Stimulated activated naive B cell treated with anti-CD40 and anti-IgM and Interleukin-4, amounts not matched to agents 10 μg/mL and 1 μg/mL and 100 μg/mL, for 72 hours (primary cell): ENCODE results near the gene NSFL1C.
"Not testable (repeated sequence)": the region's sequence is repeated elsewhere in the genome, so short reads cannot be mapped to it uniquely, and the experiment has no call there.

Experiments used
- ATAC-seq, 2 donors: fragments of 150-1000 bp; cut with Tn5 transposase; replicated peaks; 2 replicates each; pipeline ENCODE4 v1.10.0; 2021; ENCODE audit warnings: moderate library complexity in 1 of 2
- DNase-seq: peaks from one replicate; pipeline ENCODE4 v3.0.0; 2021
- H3K27ac Mint-ChIP-seq: one replicate; pipeline ENCODE4 v1.8.0; 2022; ENCODE audit warnings: mild to moderate bottlenecking, mixed read lengths
- H3K27me3 Mint-ChIP-seq, 2 donors: one replicate each; pipeline ENCODE4 v1.8.0; 2022; ENCODE audit warnings: mixed read lengths in 2 of 2
- H3K36me3 Mint-ChIP-seq, 2 donors: one replicate each; pipeline ENCODE4 v1.8.0; 2022; ENCODE audit warnings: mixed read lengths in 2 of 2, mild to moderate bottlenecking in 1 of 2
- H3K4me1 Mint-ChIP-seq, 2 donors: one replicate each; pipeline ENCODE4 v1.8.0; 2022; ENCODE audit warnings: mixed read lengths in 2 of 2, mild to moderate bottlenecking in 1 of 2
- H3K4me3 Mint-ChIP-seq, 2 donors: one replicate each; pipeline ENCODE4 v1.8.0; 2022; ENCODE audit warnings: mild to moderate bottlenecking in 2 of 2, mixed read lengths in 2 of 2, moderate library complexity in 1 of 2
- H3K9me3 Mint-ChIP-seq, 2 donors: one replicate each; pipeline ENCODE4 v1.8.0; 2022; ENCODE audit warnings: mixed read lengths in 2 of 2, mild to moderate bottlenecking in 1 of 2

The NSFL1C gene

DNA sequence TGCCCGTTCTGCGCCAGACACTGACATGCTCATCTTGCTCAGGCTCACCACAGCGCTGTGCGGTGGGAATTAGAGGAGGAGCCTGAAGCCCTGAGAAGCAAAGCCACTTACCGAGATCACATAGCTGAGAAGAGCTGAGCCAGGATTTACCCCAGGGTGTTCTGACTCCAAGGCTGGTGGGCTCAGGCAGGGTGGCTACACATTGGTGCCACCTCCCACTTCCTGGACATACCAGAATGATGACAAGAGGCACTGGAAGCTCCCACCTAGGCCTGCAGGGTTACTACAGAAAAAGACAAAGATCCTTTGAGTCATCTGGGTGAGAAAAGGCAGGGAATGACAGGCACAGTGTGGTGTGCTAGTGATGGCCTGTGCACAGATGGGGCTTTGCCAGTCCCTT is 49.4 kb downstream of the NSFL1C start:
- Mint-ChIP-seq H3K4me1 (no peaks in the 10 kb centered on the region), H3K4me3 (no peak overlapping the region), H3K27ac (no peak overlapping the region), H3K9me3 (peaks cover 8 to 18% of the 10 kb centered on the region in 2 donors), H3K27me3 (peaks cover 3 to 11% of the 10 kb centered on the region in 2 donors), H3K36me3 (peaks cover 10 to 11% of the 10 kb centered on the region in 2 donors)
- ATAC-seq (no peak), DNase-seq (no peak)

DNA sequence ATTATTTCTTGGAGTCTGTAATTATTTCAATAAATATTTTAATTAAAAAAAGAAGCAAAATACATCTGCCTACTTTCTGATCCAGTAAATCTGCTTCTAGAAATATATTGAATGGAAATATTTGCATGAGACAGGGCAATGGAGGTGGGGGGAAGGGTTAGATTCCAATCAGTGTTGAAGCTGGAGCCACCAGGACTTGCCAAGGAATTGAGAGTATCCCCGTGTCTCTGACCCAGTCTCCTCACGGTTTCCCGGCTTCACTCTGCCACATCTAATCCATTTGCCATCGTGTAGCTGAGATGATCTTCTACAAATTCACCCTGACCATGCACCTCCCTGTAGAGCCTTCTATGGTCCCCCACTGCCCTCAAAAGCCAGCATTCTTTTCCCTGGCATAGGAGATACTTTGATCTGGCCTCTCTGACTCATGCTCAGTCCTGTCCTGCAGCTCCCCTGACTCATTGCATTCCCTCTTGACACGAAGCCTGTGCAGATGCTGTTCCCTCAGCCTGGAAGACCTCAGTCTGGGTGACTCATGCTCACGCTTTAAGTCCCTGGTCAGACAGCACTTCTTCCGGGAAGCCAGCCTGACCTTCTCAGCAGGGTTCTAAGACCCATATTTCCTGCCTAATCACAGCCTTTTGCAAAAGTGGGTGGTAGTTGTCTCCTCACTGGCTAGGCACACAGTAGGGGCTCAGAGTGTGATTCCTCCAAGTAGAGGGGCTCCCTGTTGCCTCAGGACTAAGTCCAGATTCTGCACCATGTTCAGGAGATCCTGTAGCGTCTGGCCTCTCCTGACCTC is 50.8 kb downstream of the NSFL1C start:
- H3K9me3 Mint-ChIP-seq: peaks cover 8 to 15% of the 10 kb centered on the region in 2 donors
- H3K27me3 Mint-ChIP-seq: peaks cover 7 to 11% of the 10 kb centered on the region in 2 donors
- H3K4me1 Mint-ChIP-seq: no peaks in the 10 kb centered on the region
- H3K27ac Mint-ChIP-seq: no peak overlapping the region
- no peak for DNase-seq
- H3K36me3 Mint-ChIP-seq: peaks cover 11% of the 10 kb centered on the region in 2 donors
- ATAC-seq: peak in 1 of 2 donors; percentile 27
- no peak overlapping the region for H3K4me3 Mint-ChIP-seq

DNA sequence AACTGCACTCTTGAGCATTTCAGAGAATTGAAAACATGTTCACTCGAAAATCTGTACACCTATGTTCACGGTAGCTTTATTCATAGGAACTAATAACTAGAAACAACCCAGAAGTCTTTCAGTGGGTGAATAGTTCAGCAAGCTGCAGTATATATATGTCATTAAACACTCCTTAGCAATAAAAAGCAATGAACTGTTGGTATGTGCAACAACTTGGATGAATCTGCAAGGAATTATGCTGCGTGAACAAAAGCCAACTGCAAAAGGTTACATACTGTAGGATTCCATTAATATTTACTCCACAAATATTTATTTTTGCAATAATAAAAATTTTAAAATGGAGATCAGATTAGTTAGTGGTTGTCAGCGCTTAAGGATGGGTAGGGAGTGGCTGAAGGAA is 51.7 kb downstream of the NSFL1C start:
- Mint-ChIP-seq H3K27ac (no peak overlapping the region), H3K4me1 (no peaks in the 10 kb centered on the region), H3K9me3 (peaks cover 5 to 8% of the 10 kb centered on the region in 2 donors), H3K4me3 (no peak overlapping the region), H3K27me3 (peaks cover 7 to 11% of the 10 kb centered on the region in 2 donors), H3K36me3 (peaks cover 10 to 11% of the 10 kb centered on the region in 2 donors)
- no peak for DNase-seq
- no peak for ATAC-seq

DNA sequence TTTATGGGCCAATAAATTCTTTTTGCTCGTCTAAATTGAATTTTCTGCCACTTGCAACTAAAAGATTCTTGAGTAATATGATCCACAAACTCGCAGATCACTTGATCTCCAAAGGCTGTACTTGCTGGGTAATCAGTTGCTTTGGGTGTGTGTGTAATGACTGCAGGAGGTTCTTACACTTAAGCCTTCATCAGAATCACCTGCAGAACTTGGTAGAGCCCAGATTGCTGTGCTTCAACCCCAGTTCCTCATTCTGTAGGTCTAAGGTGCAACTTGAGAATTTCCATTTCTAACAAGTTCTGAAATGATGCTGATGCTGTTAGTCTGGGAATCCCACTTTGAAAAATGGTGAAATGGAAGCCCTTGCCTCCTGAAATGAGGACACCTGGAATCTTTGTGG is 60.8 kb downstream of the NSFL1C start:
- H3K27me3 Mint-ChIP-seq: no peaks in the 10 kb centered on the region
- no peak overlapping the region for H3K27ac Mint-ChIP-seq
- no peaks in the 10 kb centered on the region for H3K4me1 Mint-ChIP-seq
- H3K4me3 Mint-ChIP-seq: no peak overlapping the region
- peaks cover 7 to 9% of the 10 kb centered on the region in 2 donors for H3K36me3 Mint-ChIP-seq
- no peaks in the 10 kb centered on the region for H3K9me3 Mint-ChIP-seq
- DNase-seq (no peak), ATAC-seq (no peak)

DNA sequence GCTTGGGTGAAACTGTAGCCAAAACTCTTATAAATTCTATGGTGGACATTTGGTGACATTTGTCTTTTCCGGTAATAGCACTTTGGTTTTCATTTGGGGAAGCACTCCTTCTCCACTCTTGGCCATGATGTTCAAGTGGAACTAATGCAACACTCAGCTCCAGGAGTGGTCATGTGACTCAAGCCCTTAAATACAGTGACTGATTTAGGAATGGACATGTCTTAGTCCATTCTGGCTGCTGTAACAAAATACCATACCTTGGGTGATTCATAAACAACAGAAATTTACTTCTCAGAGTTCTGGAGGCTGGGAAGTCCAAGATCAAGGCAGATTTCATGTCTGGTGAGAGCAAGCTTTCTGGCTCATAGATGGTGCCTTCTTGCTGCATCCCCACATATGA is 63.0 kb downstream of the NSFL1C start:
- peaks cover 5% of the 10 kb centered on the region in 2 donors for H3K36me3 Mint-ChIP-seq
- H3K4me1 Mint-ChIP-seq: no peaks in the 10 kb centered on the region
- DNase-seq (no peak), ATAC-seq (no peak)
- no peak overlapping the region for H3K27ac Mint-ChIP-seq
- H3K4me3 Mint-ChIP-seq: no peak overlapping the region
- no peaks in the 10 kb centered on the region for H3K9me3 Mint-ChIP-seq
- no peaks in the 10 kb centered on the region for H3K27me3 Mint-ChIP-seq

DNA sequence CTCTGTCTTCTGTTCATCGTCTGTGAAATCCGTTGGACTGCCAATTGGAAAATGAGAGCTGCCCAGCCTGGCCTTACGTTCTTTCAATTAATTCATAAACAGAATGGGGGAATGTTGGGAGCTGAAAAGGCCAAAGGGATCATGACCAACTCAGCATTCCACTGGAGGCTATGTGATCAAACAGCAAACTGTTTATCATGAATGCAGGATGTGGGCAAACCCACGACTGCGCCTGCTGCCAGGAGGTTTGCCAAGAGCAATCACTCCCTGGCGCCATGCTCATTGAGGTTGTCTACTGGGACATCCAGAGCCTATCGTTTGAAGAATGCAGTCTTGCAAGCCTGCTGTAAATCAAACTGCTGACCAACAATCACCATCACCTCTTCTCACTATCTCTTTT is 64.5 kb downstream of the NSFL1C start:
- Mint-ChIP-seq H3K4me3 (no peak overlapping the region), H3K36me3 (no peaks in the 10 kb centered on the region), H3K9me3 (no peaks in the 10 kb centered on the region), H3K27me3 (no peaks in the 10 kb centered on the region), H3K4me1 (peaks cover 0 to 5% of the 10 kb centered on the region in 2 donors), H3K27ac (no peak overlapping the region)
- DNase-seq (no peak), ATAC-seq (no peak)

DNA sequence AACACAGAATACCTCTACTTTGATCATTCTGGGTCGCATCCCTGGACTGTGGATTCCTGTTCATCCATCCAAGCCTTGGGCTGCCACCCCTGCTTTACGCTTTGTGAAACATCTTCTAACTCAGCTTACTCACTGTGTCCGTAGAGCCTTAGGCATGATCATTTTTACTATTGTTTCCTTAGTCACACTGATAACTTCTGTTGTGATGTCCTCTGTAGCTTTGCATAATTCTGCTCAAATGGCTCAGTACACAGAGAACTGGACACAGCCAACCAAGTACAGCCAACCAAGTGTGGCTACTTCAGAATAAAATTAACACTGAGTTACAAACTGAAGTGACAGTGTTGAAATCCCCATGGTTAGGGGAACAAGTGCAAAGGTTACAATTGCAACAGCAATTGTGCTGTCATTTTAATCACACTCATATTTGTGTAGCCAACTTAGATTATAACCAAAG is 65.2 kb downstream of the NSFL1C start:
- no peak for ATAC-seq
- DNase-seq: no peak
- Mint-ChIP-seq H3K4me3 (no peak overlapping the region), H3K9me3 (no peaks in the 10 kb centered on the region), H3K36me3 (no peaks in the 10 kb centered on the region), H3K27ac (no peak overlapping the region), H3K27me3 (no peaks in the 10 kb centered on the region), H3K4me1 (peaks cover 0 to 5% of the 10 kb centered on the region in 2 donors)

DNA sequence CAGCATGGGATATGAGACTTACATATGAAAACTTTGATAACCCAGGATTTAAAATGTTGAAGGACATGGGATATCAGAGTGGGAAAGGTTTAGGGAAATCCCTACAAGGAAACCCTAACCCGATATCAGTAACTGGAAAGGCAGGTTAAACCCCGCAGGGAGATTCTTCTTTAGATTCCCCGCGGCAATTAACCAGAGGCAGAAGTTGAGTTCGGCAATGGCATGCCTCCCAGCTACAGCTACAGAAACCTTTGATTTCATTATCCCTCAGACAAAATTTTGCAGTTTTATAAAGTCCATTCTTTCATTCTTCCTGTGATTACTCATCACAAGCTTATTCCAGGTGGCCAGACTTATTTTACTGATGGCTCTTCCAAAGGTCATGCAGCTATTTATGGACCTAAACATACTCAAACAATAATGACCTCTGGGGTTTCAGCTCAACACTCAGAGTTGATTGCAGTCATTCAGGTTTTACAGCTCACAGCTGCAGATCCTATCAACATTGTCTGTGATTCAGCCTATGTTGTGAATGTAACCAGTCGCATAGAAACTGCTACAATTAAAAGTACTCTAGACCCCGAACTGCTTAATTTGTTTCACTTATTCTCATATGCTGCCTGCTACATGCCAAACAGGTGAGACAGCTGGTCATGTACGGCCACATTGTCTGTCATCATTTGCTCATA is 66.8 kb downstream of the NSFL1C start:
- not testable (repeated sequence) for DNase-seq, H3K4me3 Mint-ChIP-seq, H3K27ac Mint-ChIP-seq, H3K9me3 Mint-ChIP-seq, H3K36me3 Mint-ChIP-seq, ATAC-seq, H3K27me3 Mint-ChIP-seq
- H3K4me1 Mint-ChIP-seq: peaks cover 8 to 12% of the 10 kb centered on the region in 2 donors

DNA sequence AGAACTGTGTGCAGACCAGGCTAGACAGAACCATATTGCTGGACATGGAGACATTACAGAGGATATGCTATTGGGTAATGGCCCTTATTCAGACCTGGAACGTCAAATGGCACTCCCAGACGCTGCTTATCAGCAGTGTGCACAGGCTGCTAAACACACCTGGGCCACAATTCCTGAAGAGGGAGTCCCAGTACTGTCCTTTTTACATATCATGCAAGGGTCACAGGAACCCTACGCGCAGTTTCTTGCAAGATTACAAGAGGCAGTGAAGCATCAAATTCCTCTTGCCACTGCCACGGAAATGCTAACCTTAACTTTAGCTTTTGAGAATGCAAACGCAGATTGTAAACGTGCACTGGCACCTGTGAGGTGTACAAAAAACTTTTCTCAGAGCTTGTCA is 68.5 kb downstream of the NSFL1C start:
- H3K27me3 Mint-ChIP-seq, DNase-seq, H3K9me3 Mint-ChIP-seq, H3K27ac Mint-ChIP-seq, H3K4me3 Mint-ChIP-seq, H3K36me3 Mint-ChIP-seq: not testable (repeated sequence)
- ATAC-seq: peak; percentile 19 to 50
- peaks cover 16 to 27% of the 10 kb centered on the region in 2 donors for H3K4me1 Mint-ChIP-seq

DNA sequence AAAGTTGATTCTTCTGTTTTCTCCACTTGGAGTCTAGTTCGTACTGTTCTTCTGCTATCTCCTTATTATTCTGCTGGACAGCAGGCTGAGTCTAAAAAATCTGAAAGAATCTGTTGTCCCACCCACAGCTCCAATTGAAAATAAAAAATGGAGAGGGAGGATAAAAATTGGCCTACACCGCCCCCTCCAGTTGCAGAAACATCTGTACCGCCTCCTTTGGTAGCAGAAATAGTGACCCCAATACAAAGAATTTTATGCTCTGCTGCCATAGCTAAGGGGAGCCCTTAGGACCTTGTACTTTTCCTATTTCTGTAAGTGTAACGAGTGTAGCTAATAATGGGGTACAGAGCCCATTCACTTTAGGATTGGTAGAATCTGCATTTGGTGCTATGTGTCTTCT is 68.9 kb downstream of the NSFL1C start:
- Mint-ChIP-seq H3K36me3 (no peaks in the 10 kb centered on the region), H3K4me1 (peaks cover 16 to 27% of the 10 kb centered on the region in 2 donors), H3K9me3 (no peaks in the 10 kb centered on the region), H3K27me3 (no peaks in the 10 kb centered on the region), H3K4me3 (no peak overlapping the region), H3K27ac (no peak overlapping the region)
- ATAC-seq (no peak), DNase-seq (no peak)

DNA sequence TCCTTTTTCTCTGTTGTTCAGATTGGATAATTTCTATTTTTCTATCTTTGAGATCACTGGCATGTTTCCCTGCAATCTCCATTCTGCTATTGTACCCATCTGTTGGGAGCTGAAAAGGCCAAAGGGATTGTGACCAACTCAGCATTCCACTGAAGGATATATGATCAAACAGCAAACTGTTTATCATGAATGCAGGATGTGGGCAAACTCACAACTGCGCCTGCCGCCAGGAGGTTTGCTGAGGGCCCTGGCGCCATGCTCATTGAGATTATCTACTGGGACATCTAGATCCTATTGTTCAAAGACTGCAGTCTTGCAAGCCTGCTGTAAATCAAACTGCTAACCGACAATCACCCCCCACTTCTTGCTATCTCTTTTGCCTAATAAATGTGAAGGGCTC is 69.9 kb downstream of the NSFL1C start:
- Mint-ChIP-seq H3K27ac (no peak overlapping the region), H3K27me3 (no peaks in the 10 kb centered on the region), H3K4me3 (no peak overlapping the region), H3K36me3 (peaks cover 0 to 3% of the 10 kb centered on the region in 2 donors), H3K9me3 (no peaks in the 10 kb centered on the region), H3K4me1 (peaks cover 18 to 31% of the 10 kb centered on the region in 2 donors)
- ATAC-seq (no peak), DNase-seq (no peak)

DNA sequence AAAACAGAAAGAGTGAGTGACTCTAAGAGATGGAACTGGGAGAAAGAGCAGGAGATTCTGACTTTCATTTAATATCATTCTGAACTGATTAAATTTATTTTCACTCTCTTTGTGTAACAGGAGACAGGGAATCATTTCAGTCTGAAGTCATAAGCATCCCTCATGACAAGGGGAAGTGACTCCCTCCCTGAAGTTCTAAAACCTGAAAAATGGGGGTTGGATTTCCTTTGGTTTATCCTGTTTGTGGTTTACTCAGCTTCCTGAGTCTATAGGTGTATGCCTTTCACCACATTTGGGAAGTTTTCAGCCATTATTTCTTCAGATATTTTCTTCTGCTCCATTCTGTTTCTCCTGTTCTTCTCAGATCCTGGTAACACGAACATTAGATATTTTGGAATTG is 70.4 kb downstream of the NSFL1C start:
- peaks cover 3% of the 10 kb centered on the region in 2 donors for H3K36me3 Mint-ChIP-seq
- no peaks in the 10 kb centered on the region for H3K9me3 Mint-ChIP-seq
- no peaks in the 10 kb centered on the region for H3K27me3 Mint-ChIP-seq
- DNase-seq (no peak), ATAC-seq (no peak)
- H3K27ac Mint-ChIP-seq: no peak overlapping the region
- peaks cover 21 to 36% of the 10 kb centered on the region in 2 donors for H3K4me1 Mint-ChIP-seq
- H3K4me3 Mint-ChIP-seq: no peak overlapping the region

DNA sequence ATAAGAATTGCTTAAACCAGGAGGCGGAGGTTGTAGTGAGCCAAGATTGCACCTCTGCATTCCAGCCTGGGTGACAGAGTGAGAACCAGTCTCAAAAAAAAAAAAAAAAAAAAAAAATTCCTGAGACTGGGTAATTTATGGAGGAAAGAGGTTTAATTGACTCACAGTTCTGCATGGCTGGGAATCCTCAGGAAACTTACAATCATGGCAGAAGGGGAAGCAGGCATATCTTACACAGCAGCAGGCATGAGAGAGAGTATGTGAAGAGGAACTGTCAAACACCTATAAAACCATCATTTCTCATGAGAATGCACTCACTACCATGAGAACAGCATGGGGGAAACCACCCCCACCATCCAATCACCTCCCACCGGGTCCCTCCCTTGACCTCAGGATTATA is 72.0 kb downstream of the NSFL1C start:
- ATAC-seq: no peak
- no peak overlapping the region for H3K27ac Mint-ChIP-seq
- no peak overlapping the region for H3K4me3 Mint-ChIP-seq
- DNase-seq: no peak
- peaks cover 3 to 15% of the 10 kb centered on the region in 2 donors for H3K36me3 Mint-ChIP-seq
- H3K9me3 Mint-ChIP-seq: no peaks in the 10 kb centered on the region
- H3K4me1 Mint-ChIP-seq: peaks cover 36 to 52% of the 10 kb centered on the region in 2 donors
- H3K27me3 Mint-ChIP-seq: no peaks in the 10 kb centered on the region

DNA sequence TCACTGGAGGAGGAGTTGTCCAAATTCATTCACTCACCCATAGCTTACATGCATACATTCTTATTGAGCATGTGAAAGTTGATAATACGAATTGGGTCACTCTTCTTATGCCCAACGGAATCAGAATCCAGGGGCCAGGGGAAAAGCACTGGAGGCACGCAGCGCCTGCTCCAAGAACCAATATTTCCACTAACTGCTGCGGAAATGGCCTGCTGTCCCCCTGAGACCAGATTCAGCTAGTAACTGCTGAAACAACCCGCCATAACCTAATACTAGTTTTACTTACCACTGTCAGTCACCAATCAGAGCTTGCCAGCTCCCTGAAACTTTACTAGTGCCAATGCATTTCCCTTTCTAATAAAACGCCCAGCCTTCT is 73.2 kb downstream of the NSFL1C start:
- no peak for DNase-seq
- no peak for ATAC-seq
- Mint-ChIP-seq H3K4me3 (peak overlapping the region; percentile 96 to 99), H3K4me1 (peaks cover 42 to 63% of the 10 kb centered on the region in 2 donors), H3K9me3 (no peaks in the 10 kb centered on the region), H3K36me3 (peaks cover 8 to 24% of the 10 kb centered on the region in 2 donors), H3K27ac (peak overlapping the region; percentile 98), H3K27me3 (no peaks in the 10 kb centered on the region)
